ENCODE data around the gene ZNF575. TPM values are rescaled to one million over a fixed set of nuclear protein-coding genes. Genes with fewer than 3 reads are reported as not detected.

ZNF575 gene
- total and polyA plus RNA-seq, 2 experiments from 2014 or later = 3.1 TPM; not detected in 1

DNA sequence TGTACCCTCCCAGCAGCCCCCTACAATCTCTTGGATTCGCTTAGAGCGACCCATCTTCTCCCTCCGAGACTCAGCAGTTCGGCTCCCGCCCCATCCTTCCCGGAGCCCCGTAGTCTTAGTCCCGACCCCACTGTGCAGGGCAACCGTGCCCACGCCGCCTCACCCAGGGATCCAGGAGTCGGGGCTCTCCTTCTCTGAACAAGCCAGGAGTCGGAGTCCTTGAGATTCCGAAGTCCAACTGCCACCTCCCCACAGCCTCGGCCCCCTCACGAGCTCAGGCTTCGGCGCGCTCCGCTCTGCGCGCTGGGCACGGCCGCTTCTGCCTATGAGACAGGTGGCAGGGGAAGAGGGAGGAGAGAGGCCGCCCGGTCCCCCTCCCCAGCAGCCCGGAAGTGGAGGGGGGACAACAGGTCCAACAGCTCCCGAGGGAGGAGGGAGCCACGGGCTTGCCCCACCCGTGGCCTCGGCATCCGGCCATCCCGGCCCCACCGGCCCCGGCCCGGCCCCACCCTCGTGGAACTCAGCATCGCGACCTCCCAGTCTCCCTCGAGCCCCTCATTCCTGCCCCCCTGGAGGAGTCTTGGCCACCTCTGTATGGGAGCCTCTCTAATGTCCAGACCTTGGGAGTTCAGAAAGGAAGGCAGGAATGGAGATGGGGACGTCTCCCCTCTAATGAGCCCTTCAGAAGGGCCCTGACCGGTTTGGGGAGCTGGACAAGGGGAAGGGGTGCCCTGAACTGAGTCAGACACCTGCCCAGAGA, 28.4 kb upstream of the ZNF575 start, which contains the start of gene PHLDB3:
Gene PHLDB3, minus strand, starts transcription at position 321 of the 760 bp plus-strand sequence. CDS start 628 bp downstream, outside the sequence.
- H3K9me3 ChIP-seq (ENCODE audit: low read depth) = no peaks in the 10 kb centered on the region
- H4K20me1 ChIP-seq (ENCODE audit: insufficient read depth, poor library complexity, severe bottlenecking) = no peaks in the 10 kb centered on the region
- H2AFZ ChIP-seq = peak within 1 kb of the TSS; percentile 82
- no peaks in the 10 kb centered on the region for H3K9me2 ChIP-seq (replicated peaks; ENCODE audit: insufficient read depth)
- H3K4me1 ChIP-seq (ENCODE audit: insufficient read depth) = peaks cover 11% of the 10 kb centered on the region
- TF ChIP-seq EZH2phosphoT487 (IDR thresholded peaks at IDR 0.05; ENCODE audit: low read depth, severe bottlenecking, unreplicated experiment) (no peak), EZH2 (IDR thresholded peaks at IDR 0.05; ENCODE audit: borderline replicate concordance) (no peak)
- TF ChIP-seq, protein P1, sequence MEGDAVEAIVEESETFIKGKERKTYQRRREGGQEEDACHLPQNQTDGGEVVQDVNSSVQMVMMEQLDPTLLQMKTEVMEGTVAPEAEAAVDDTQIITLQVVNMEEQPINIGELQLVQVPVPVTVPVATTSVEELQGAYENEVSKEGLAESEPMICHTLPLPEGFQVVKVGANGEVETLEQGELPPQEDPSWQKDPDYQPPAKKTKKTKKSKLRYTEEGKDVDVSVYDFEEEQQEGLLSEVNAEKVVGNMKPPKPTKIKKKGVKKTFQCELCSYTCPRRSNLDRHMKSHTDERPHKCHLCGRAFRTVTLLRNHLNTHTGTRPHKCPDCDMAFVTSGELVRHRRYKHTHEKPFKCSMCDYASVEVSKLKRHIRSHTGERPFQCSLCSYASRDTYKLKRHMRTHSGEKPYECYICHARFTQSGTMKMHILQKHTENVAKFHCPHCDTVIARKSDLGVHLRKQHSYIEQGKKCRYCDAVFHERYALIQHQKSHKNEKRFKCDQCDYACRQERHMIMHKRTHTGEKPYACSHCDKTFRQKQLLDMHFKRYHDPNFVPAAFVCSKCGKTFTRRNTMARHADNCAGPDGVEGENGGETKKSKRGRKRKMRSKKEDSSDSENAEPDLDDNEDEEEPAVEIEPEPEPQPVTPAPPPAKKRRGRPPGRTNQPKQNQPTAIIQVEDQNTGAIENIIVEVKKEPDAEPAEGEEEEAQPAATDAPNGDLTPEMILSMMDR (IDR thresholded peaks at IDR 0.05; ENCODE audit: poor library complexity) = no peak
- peak within 1 kb of the TSS; percentile 50 for H3K4me3 ChIP-seq
- peak; percentile 77 for DNase-seq (ENCODE audit: low spot score)
- no peaks in the 10 kb centered on the region for H3K27me3 ChIP-seq
- peaks cover 12% of the 10 kb centered on the region for H3K79me2 ChIP-seq
- peak within 1 kb of the TSS; percentile 91 for H3K27ac ChIP-seq
- 4% methylated on average over 38 of the region's 42 CpGs for WGBS (ENCODE audit: low lambda C conversion rate, missing lambda C conversion rate)
- H3K36me3 ChIP-seq (replicated peaks; ENCODE audit: insufficient read depth, low read depth) = no peaks in the 10 kb centered on the region
- peak within 1 kb of the TSS; percentile 91 for H3K4me2 ChIP-seq

DNA sequence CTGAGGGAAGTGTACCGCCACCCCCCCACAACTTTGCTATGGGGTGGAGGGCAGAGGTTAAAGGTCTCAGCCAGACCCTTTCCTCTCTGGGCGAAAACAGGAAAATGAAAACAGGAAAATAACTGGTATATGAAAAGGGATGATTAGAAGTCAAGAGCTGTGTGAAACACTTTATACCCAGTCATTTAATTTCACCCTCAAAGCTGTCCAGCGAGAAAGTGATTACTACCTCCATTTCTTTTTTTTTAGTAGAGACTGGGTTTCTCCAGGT, 27.9 kb upstream of the ZNF575 start:
- no peak for TF ChIP-seq EZH2phosphoT487 (IDR thresholded peaks at IDR 0.05; ENCODE audit: low read depth, severe bottlenecking, unreplicated experiment)
- no peak for TF ChIP-seq EZH2 (IDR thresholded peaks at IDR 0.05; ENCODE audit: borderline replicate concordance)
- TF ChIP-seq, protein P1 (IDR thresholded peaks at IDR 0.05; ENCODE audit: poor library complexity) = no peak
- H3K4me3 ChIP-seq = no peak overlapping the region
- DNase-seq (ENCODE audit: low spot score) = no peak
- H3K79me2 ChIP-seq = peaks cover 12% of the 10 kb centered on the region
- WGBS (ENCODE audit: low lambda C conversion rate, missing lambda C conversion rate) = 84% methylated on average over 3 of the region's 3 CpGs
- H4K20me1 ChIP-seq (ENCODE audit: insufficient read depth, poor library complexity, severe bottlenecking) = no peaks in the 10 kb centered on the region
- H3K27ac ChIP-seq = peak overlapping the region; percentile 91
- H3K9me2 ChIP-seq (replicated peaks; ENCODE audit: insufficient read depth) = no peaks in the 10 kb centered on the region
- H3K4me1 ChIP-seq (ENCODE audit: insufficient read depth) = peaks cover 10% of the 10 kb centered on the region
- H3K9me3 ChIP-seq (ENCODE audit: low read depth) = no peaks in the 10 kb centered on the region
- H3K4me2 ChIP-seq = peak overlapping the region; percentile 91
- H3K36me3 ChIP-seq (replicated peaks; ENCODE audit: insufficient read depth, low read depth) = no peaks in the 10 kb centered on the region
- no peaks in the 10 kb centered on the region for H3K27me3 ChIP-seq
- H2AFZ ChIP-seq = no peak overlapping the region

DNA sequence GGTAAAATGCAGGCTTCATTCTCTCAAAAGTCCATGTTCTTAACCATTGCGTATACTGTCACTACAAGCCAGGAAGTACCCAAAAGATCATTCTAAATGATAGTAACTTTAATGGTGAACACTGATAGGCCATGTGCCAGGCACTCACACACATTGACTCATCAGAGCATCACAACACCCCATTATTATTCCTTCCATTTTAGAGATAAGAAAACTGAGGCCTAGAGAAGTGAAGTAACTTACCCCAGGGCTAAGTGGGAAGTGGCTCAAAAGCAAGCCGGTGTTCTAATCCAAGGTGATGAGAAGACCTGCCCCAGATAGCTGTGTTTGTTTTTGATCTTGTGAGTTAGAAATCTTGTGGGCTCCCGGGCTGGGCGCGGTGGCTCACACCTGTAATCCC, 27.0 kb upstream of the ZNF575 start:
- Histone ChIP-seq H3K9me2 (replicated peaks; ENCODE audit: insufficient read depth) (no peaks in the 10 kb centered on the region), H3K79me2 (peaks cover 12% of the 10 kb centered on the region), H3K36me3 (replicated peaks; ENCODE audit: insufficient read depth, low read depth) (no peaks in the 10 kb centered on the region), H3K4me1 (ENCODE audit: insufficient read depth) (peaks cover 10% of the 10 kb centered on the region), H3K4me3 (no peak overlapping the region), H4K20me1 (ENCODE audit: insufficient read depth, poor library complexity, severe bottlenecking) (no peaks in the 10 kb centered on the region), H3K4me2 (no peak overlapping the region), H3K27ac (no peak overlapping the region), H2AFZ (no peak overlapping the region), H3K27me3 (no peaks in the 10 kb centered on the region), H3K9me3 (ENCODE audit: low read depth) (no peaks in the 10 kb centered on the region)
- 89% methylated on average over 5 of the region's 5 CpGs for WGBS (ENCODE audit: low lambda C conversion rate, missing lambda C conversion rate)
- TF ChIP-seq EZH2phosphoT487 (IDR thresholded peaks at IDR 0.05; ENCODE audit: low read depth, severe bottlenecking, unreplicated experiment) = no peak
- TF ChIP-seq EZH2 (IDR thresholded peaks at IDR 0.05; ENCODE audit: borderline replicate concordance) = no peak
- TF ChIP-seq, protein P1 (IDR thresholded peaks at IDR 0.05; ENCODE audit: poor library complexity) = no peak
- no peak for DNase-seq (ENCODE audit: low spot score)
